SK-N-SH treated with all-trans-retinoic acid at 6 μM for 48 hours (cell line): Measurements from ENCODE around the gene LRRC37A3.
A peak's percentile ranks its signal among the peaks of the same experiment; 100 is the strongest.
"Not testable (repeated sequence)": the region's sequence is repeated elsewhere in the genome, so short reads cannot be mapped to it uniquely, and the experiment has no call there.

Experiments
- ATAC-seq: fragments of 200-7000 bp; cut with Tn5 transposase; 3 replicates; pipeline ENCODE4 v1.9.1; 2020; ENCODE audit warnings: mild to moderate bottlenecking, moderate library complexity
- ARNTL ChIP-seq: fragments of 450-650 bp; formaldehyde crosslinking; IDR thresholded peaks from 2 replicates; pipeline ENCODE4 v1.5.0; 2020; ENCODE audit warnings: low read depth, mild to moderate bottlenecking, moderate library complexity, borderline replicate concordance
- BACH2 ChIP-seq: fragments of 250-450 bp; sonication (Bioruptor Pico); IDR thresholded peaks from 2 replicates; pipeline ENCODE4 v1.9.0; 2021; ENCODE audit warnings: mild to moderate bottlenecking, borderline replicate concordance
- CREB5 ChIP-seq: fragments of 250-450 bp; sonication (Bioruptor Pico); IDR thresholded peaks from 2 replicates; pipeline ENCODE4 v1.5.1; 2020; ENCODE audit warnings: low read depth, mild to moderate bottlenecking, moderate library complexity
- CSRNP3 ChIP-seq: fragments of 250-450 bp; sonication (Bioruptor Pico); IDR thresholded peaks from 2 replicates; pipeline ENCODE4 v1.5.1; 2021; ENCODE audit warnings: mild to moderate bottlenecking, moderate library complexity
- GLIS3 ChIP-seq: fragments of 250-450 bp; sonication (Bioruptor Pico); IDR thresholded peaks from 2 replicates; pipeline ENCODE4 v1.5.0; 2020; ENCODE audit warnings: mild to moderate bottlenecking, moderate library complexity
- ISL1 ChIP-seq: fragments of 250-450 bp; sonication (Bioruptor Pico); IDR thresholded peaks from 2 replicates; pipeline ENCODE4 v2.1.2; 2022; ENCODE audit warnings: mild to moderate bottlenecking, moderate library complexity
- PATZ1 ChIP-seq: fragments of 250-450 bp; sonication (Bioruptor Pico); IDR thresholded peaks from 2 replicates; pipeline ENCODE4 v1.8.0; 2020; ENCODE audit warnings: mild to moderate bottlenecking, moderate library complexity, borderline replicate concordance
- POU6F1 ChIP-seq: fragments of 250-450 bp; sonication (Bioruptor Pico); IDR thresholded peaks from 2 replicates; pipeline ENCODE4 v1.8.0; 2021; ENCODE audit warnings: low read depth, mild to moderate bottlenecking, moderate library complexity, borderline replicate concordance
- PPARA ChIP-seq: fragments of 250-450 bp; sonication (Bioruptor Pico); IDR thresholded peaks from 2 replicates; pipeline ENCODE4 v1.5.0; 2020; ENCODE audit warnings: mild to moderate bottlenecking, borderline replicate concordance
- RARB ChIP-seq: fragments of 250-450 bp; sonication (Bioruptor Pico); IDR thresholded peaks from 2 replicates; pipeline ENCODE4 v1.8.0; 2021; ENCODE audit warnings: mild to moderate bottlenecking, moderate library complexity
- TCF4 ChIP-seq: fragments of 250-450 bp; sonication (Bioruptor Pico); IDR thresholded peaks from 2 replicates; pipeline ENCODE4 v1.8.0; 2021; ENCODE audit warnings: mild to moderate bottlenecking, moderate library complexity, borderline replicate concordance
- TSHZ2 ChIP-seq: fragments of 250-450 bp; sonication (Bioruptor Pico); IDR thresholded peaks from 2 replicates; pipeline ENCODE4 v1.5.0; 2020; ENCODE audit warnings: mild to moderate bottlenecking, moderate library complexity
- ZC3H10 ChIP-seq: fragments of 250-450 bp; sonication (Bioruptor Pico); IDR thresholded peaks from 2 replicates; pipeline ENCODE4 v1.5.1; 2021; ENCODE audit warnings: mild to moderate bottlenecking, moderate library complexity
- ZFP3 ChIP-seq: fragments of 250-450 bp; sonication (Bioruptor Pico); IDR thresholded peaks from 2 replicates; pipeline ENCODE4 v1.5.0; 2020; ENCODE audit warnings: mild to moderate bottlenecking, moderate library complexity
- ZFP30 ChIP-seq: fragments of 450-650 bp; formaldehyde crosslinking; IDR thresholded peaks from 2 replicates; pipeline ENCODE4 v1.5.0; 2022; ENCODE audit warnings: mild to moderate bottlenecking, moderate library complexity
- ZNF70 ChIP-seq: fragments of 450-650 bp; formaldehyde crosslinking; IDR thresholded peaks from 2 replicates; pipeline ENCODE4 v1.5.0; 2020; ENCODE audit warnings: mild to moderate bottlenecking, moderate library complexity
- ZNF8 ChIP-seq: fragments of 450-650 bp; formaldehyde crosslinking; IDR thresholded peaks from 2 replicates; pipeline ENCODE4 v1.5.0; 2020; ENCODE audit warnings: mild to moderate bottlenecking, moderate library complexity

The LRRC37A3 gene

GRCh38 chr17:64919289-64920025 is at the start of gene LRRC37A3:
Gene LRRC37A3, minus strand, starts transcription at chr17:64919478. Its CDS starts 22,221 bp downstream, at chr17:64897257.
- ATAC-seq = peak; percentile 99
- TF ChIP-seq ZNF70 (CRISPR knock-in tag) (0 out of 2 replicates have a peak, but pooled peaks have one; percentile 41), ARNTL (CRISPR knock-in tag) (0 out of 2 replicates have a peak, but pooled peaks have one; percentile 29)

- ATAC-seq = peak; percentile 97
- TF ChIP-seq ZNF8 (CRISPR knock-in tag) = 0 out of 2 replicates have a peak, but pooled peaks have one; percentile 5
- peak; percentile 36; the same call in 1 of the 2 replicates for TF ChIP-seq TCF4
- TF ChIP-seq TSHZ2 (CRISPR knock-in tag) = 0 out of 2 replicates have a peak, but pooled peaks have one; percentile 57
- peak; percentile 56; the same call in 1 of the 2 replicates for TF ChIP-seq ZFP3
- 0 out of 2 replicates have a peak, but pooled peaks have one; percentile 24 for TF ChIP-seq RARB (CRISPR knock-in tag)
These were observed 46.6 kb upstream of the LRRC37A3 start for GRCh38 chr17:64965873-64966287.

- ATAC-seq = not testable (repeated sequence)
These were observed 46.1 kb upstream of the LRRC37A3 start for GRCh38 chr17:64965256-64965872.

- TF ChIP-seq PATZ1 (CRISPR knock-in tag) (no peak), PPARA (CRISPR knock-in tag) (no peak), POU6F1 (CRISPR knock-in tag) (no peak), CSRNP3 (CRISPR knock-in tag) (no peak), RARB (CRISPR knock-in tag) (no peak), ZC3H10 (CRISPR knock-in tag) (no peak), ISL1 (CRISPR knock-in tag) (no peak), BACH2 (CRISPR knock-in tag) (no peak), CREB5 (CRISPR knock-in tag) (no peak), GLIS3 (no peak), ZFP30 (no peak), ZNF70 (CRISPR knock-in tag) (no peak), ZFP3 (no peak), TSHZ2 (CRISPR knock-in tag) (no peak), ARNTL (CRISPR knock-in tag) (no peak), ZNF8 (CRISPR knock-in tag) (no peak)
- TF ChIP-seq, all 23 proteins: peak for 0
- ATAC-seq = no peak
These were observed 45.5 kb upstream of the LRRC37A3 start for GRCh38 chr17:64964796-64965195.

GRCh38 chr17:64963814-64964213 is 44.5 kb upstream of the LRRC37A3 start:
- not testable (repeated sequence) for ATAC-seq

GRCh38 chr17:64961563-64962378 is 42.5 kb upstream of the LRRC37A3 start:
- peak; percentile 75 for ATAC-seq
